Activated naive CD8-positive, alpha-beta T cell treated with anti-CD3 and anti-CD28 coated beads, Interleukin-2, amount 50 U/mL, for 24 hours (primary cell): ENCODE data around the gene SDF2.

Source experiments
- ATAC-seq: fragments of 150-1000 bp; cut with Tn5 transposase; one replicate; pipeline ENCODE4 v1.10.0; 2021
- DNase-seq: peaks from one replicate; pipeline ENCODE4 v3.0.0; 2021
- H3K27ac Mint-ChIP-seq: one replicate; pipeline ENCODE4 v1.8.0; 2021; ENCODE audit warnings: mild to moderate bottlenecking, mixed read lengths
- H3K27me3 Mint-ChIP-seq: one replicate; pipeline ENCODE4 v1.8.0; 2021; ENCODE audit warnings: mixed read lengths
- H3K36me3 Mint-ChIP-seq: one replicate; pipeline ENCODE4 v1.8.0; 2021; ENCODE audit warnings: low read depth, mixed read lengths
- H3K4me1 Mint-ChIP-seq: one replicate; pipeline ENCODE4 v1.8.0; 2021; ENCODE audit warnings: mixed read lengths
- H3K4me3 Mint-ChIP-seq: one replicate; pipeline ENCODE4 v1.8.0; 2021; ENCODE audit warnings: mild to moderate bottlenecking, moderate library complexity, mixed read lengths
- H3K9me3 Mint-ChIP-seq: one replicate; pipeline ENCODE4 v1.8.0; 2021; ENCODE audit warnings: mixed read lengths

The SDF2 gene

GRCh38 chr17:28598389-28598788 is 63.3 kb downstream of the SDF2 start:
- DNase-seq = no peak
- Mint-ChIP-seq H3K9me3 (no peaks in the 10 kb centered on the region), H3K4me3 (peak overlapping the region; percentile 91), H3K27ac (peak overlapping the region; percentile 92), H3K27me3 (no peaks in the 10 kb centered on the region), H3K36me3 (peaks cover 19% of the 10 kb centered on the region), H3K4me1 (peaks cover 22% of the 10 kb centered on the region)
- peak; percentile 0 for ATAC-seq
